ENCODE results near the gene GRB10.

DNA sequence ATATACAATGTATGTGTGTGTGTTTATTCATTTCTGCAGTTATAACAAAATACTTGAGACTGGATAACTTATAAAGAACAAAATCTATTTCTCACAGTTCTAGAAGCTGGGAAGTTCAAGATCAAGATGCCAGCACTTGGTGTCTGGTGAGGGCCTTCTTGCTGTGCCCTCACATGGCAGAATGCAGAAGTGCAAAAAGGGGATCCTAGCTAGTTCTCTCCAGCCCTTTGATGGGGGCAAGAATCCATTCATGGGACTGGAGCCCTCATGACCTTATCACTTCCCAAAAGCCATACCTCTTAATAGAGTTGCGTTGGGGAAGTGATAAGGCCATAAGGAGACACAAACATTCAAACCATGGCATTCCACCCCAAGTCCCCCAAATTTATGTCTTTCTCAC, 8.4 kb downstream of the GRB10 start:
- TF ChIP-seq, protein P1, sequence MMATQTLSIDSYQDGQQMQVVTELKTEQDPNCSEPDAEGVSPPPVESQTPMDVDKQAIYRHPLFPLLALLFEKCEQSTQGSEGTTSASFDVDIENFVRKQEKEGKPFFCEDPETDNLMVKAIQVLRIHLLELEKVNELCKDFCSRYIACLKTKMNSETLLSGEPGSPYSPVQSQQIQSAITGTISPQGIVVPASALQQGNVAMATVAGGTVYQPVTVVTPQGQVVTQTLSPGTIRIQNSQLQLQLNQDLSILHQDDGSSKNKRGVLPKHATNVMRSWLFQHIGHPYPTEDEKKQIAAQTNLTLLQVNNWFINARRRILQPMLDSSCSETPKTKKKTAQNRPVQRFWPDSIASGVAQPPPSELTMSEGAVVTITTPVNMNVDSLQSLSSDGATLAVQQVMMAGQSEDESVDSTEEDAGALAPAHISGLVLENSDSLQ (IDR thresholded peaks at IDR 0.05): no peak
- TF ChIP-seq FOXM1 (IDR thresholded peaks at IDR 0.05; ENCODE audit: borderline replicate concordance) (no peak), SP1 (IDR thresholded peaks at IDR 0.05) (no peak), BHLHE40 (IDR thresholded peaks at IDR 0.05; ENCODE audit: borderline replicate concordance) (no peak), TARDBP (IDR thresholded peaks at IDR 0.05) (no peak), NFRKB (IDR thresholded peaks at IDR 0.05) (no peak), SUZ12 (IDR thresholded peaks at IDR 0.05) (no peak), L3MBTL2 (conservative IDR thresholded peaks at IDR 0.05) (no peak), FOXA1 (IDR thresholded peaks at IDR 0.05) (no peak), ELF4 (IDR thresholded peaks at IDR 0.05) (no peak), FOXK2 (IDR thresholded peaks at IDR 0.05) (no peak), CTBP1 (IDR thresholded peaks at IDR 0.05; ENCODE audit: borderline replicate concordance) (no peak), ZNF384 (IDR thresholded peaks at IDR 0.05) (no peak)
